ENCODE results near the gene P2RX1. TPM values are rescaled to one million over a fixed set of nuclear protein-coding genes. Genes with fewer than 3 reads are reported as not detected.

The P2RX1 gene
- total RNA-seq, 1 donor from 2014 or later, result not detected

DNA sequence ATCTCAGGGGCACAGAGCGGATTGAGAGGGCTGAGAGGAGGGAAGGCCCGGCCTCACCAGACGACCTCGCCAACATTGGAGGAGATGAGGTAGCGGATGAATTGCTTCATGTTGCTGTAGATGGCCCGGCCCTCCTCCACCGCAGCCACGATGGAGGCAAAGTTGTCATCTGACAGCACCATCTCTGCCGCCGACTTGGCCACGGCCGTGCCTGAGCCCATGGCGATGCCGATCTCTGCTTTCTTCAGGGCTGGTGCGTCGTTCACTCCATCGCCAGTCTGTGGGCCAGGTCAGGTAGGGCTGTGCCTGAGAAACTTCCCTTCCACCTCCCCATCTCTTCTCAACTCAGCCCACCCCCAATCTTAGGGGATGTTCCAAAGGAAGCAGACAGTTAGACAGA, 21.1 kb upstream of the P2RX1 start:
- no peaks in the 10 kb centered on the region for H3K9me3 Mint-ChIP-seq (ENCODE audit: unreplicated experiment)
- DNase-seq (ENCODE audit: low spot score), result no peak
- no peak overlapping the region for H3K4me3 Mint-ChIP-seq (ENCODE audit: unreplicated experiment)
- H3K27ac Mint-ChIP-seq (ENCODE audit: unreplicated experiment), result no peak overlapping the region
- peaks cover 6% of the 10 kb centered on the region for H3K27me3 Mint-ChIP-seq (ENCODE audit: unreplicated experiment)
- TF ChIP-seq, protein P1, sequence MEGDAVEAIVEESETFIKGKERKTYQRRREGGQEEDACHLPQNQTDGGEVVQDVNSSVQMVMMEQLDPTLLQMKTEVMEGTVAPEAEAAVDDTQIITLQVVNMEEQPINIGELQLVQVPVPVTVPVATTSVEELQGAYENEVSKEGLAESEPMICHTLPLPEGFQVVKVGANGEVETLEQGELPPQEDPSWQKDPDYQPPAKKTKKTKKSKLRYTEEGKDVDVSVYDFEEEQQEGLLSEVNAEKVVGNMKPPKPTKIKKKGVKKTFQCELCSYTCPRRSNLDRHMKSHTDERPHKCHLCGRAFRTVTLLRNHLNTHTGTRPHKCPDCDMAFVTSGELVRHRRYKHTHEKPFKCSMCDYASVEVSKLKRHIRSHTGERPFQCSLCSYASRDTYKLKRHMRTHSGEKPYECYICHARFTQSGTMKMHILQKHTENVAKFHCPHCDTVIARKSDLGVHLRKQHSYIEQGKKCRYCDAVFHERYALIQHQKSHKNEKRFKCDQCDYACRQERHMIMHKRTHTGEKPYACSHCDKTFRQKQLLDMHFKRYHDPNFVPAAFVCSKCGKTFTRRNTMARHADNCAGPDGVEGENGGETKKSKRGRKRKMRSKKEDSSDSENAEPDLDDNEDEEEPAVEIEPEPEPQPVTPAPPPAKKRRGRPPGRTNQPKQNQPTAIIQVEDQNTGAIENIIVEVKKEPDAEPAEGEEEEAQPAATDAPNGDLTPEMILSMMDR (IDR thresholded peaks at IDR 0.05; ENCODE audit: unreplicated experiment), result no peak
- H3K36me3 Mint-ChIP-seq (ENCODE audit: low read depth, unreplicated experiment), result peaks cover 29% of the 10 kb centered on the region
- no peaks in the 10 kb centered on the region for H3K4me1 Mint-ChIP-seq (ENCODE audit: unreplicated experiment)

DNA sequence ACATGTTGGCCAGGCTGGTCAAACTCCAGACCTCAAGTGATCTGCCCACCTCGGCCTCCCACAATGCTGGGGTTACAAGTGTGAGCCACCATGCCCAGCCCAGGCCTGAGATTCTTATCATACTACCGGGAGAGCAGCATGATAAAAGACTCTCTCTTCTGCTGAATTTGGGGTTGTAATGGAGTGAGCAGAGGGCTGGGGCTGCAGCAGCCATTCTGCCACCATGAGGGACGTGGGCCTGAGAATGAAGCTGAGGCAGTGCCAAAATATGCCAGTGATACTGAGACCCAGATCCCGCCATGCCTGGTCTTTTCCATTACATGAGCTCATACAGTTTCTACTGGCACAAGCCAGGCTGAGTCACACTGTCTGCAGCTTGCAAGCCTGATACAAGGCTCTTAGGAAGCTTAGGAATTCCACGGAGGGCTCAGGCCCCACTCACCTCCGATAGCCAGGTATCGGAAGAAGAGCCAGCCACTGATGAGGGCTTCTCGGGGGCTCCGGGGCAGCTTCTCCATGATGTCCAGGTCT, 19.6 kb upstream of the P2RX1 start:
- no peaks in the 10 kb centered on the region for H3K4me1 Mint-ChIP-seq (ENCODE audit: unreplicated experiment)
- TF ChIP-seq, protein P1 (IDR thresholded peaks at IDR 0.05; ENCODE audit: unreplicated experiment), result no peak

DNA sequence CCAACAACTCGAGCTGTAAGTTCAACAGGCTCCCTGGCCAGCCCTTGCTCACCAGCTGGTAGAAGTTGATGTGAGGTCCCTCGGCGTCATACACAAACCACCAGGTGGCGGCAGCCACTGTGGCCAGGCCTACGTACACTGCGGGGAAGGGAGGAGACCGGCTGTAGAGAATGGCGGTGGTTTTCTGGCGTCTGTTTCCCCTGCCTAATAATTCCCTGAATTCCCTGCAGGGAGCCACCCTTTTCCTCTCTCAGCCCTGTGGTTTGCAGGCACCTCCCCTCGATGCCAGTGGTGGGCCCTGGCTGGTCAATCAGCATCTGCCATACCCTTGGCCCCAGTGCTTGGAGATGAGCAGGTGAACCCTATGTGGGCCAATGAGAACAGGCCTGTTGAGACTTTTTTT, 18.9 kb upstream of the P2RX1 start:
- Mint-ChIP-seq H3K4me3 (ENCODE audit: unreplicated experiment) (no peak overlapping the region), H3K36me3 (ENCODE audit: low read depth, unreplicated experiment) (peaks cover 34% of the 10 kb centered on the region), H3K4me1 (ENCODE audit: unreplicated experiment) (no peaks in the 10 kb centered on the region), H3K9me3 (ENCODE audit: unreplicated experiment) (no peaks in the 10 kb centered on the region), H3K27me3 (ENCODE audit: unreplicated experiment) (peaks cover 8% of the 10 kb centered on the region), H3K27ac (ENCODE audit: unreplicated experiment) (no peak overlapping the region)
- peak; percentile 78 for DNase-seq (ENCODE audit: low spot score)
- TF ChIP-seq, protein P1 (IDR thresholded peaks at IDR 0.05; ENCODE audit: unreplicated experiment), result peak; percentile 53

More for the DNA sequence above, 19.6 kb upstream of the P2RX1 start:
- DNase-seq (ENCODE audit: low spot score), result no peak
- H3K27me3 Mint-ChIP-seq (ENCODE audit: unreplicated experiment), result peaks cover 8% of the 10 kb centered on the region
- no peak overlapping the region for H3K27ac Mint-ChIP-seq (ENCODE audit: unreplicated experiment)
- H3K36me3 Mint-ChIP-seq (ENCODE audit: low read depth, unreplicated experiment), result peaks cover 35% of the 10 kb centered on the region
- H3K9me3 Mint-ChIP-seq (ENCODE audit: unreplicated experiment), result no peaks in the 10 kb centered on the region
- no peak overlapping the region for H3K4me3 Mint-ChIP-seq (ENCODE audit: unreplicated experiment)

DNA sequence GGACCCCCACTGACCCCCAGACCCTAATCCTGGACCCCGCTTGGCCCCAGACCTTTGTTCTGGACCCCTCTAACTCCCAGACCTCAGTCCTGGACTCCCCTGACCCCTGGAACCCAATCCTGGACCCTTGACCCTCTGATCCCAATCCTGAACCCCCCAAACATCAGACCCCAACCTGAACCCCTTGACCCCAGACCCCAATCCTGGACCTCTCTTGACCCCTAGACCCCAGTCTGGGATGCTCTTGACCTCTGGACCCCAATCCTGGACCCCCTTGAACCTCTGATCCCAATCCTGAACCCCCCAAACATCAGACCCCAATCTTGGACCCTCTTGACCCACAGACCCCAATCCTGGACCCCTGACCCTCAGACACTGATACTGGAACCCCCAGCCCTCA, 13.5 kb upstream of the P2RX1 start:
- H3K36me3 Mint-ChIP-seq (ENCODE audit: low read depth, unreplicated experiment), result peaks cover 14% of the 10 kb centered on the region
- peaks cover 11% of the 10 kb centered on the region for H3K27me3 Mint-ChIP-seq (ENCODE audit: unreplicated experiment)
- TF ChIP-seq, protein P1 (IDR thresholded peaks at IDR 0.05; ENCODE audit: unreplicated experiment), result no peak
- H3K9me3 Mint-ChIP-seq (ENCODE audit: unreplicated experiment), result no peaks in the 10 kb centered on the region
- H3K4me1 Mint-ChIP-seq (ENCODE audit: unreplicated experiment), result no peaks in the 10 kb centered on the region
- H3K27ac Mint-ChIP-seq (ENCODE audit: unreplicated experiment), result no peak overlapping the region
- no peak overlapping the region for H3K4me3 Mint-ChIP-seq (ENCODE audit: unreplicated experiment)
- no peak for DNase-seq (ENCODE audit: low spot score)

DNA sequence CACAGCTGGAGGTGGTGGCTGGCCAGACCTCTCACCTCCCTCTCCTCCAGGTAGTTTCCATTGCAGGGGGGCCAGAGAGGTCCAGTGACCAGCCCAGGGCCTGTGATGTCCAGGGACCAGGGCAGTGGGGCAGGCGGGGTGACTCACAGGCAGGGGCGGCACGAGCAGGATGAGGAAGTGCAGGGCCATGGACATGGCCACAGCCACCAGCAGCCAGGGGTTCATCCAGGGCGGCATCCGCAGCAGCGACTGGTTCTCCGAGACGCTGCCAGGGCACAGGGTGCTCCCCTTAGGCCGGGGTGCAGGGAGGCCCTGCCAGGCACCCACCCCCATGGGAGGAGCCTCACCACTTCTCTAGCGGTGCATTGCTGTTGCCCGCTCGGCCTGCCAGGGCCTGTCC, 12.9 kb upstream of the P2RX1 start:
- Mint-ChIP-seq H3K27ac (ENCODE audit: unreplicated experiment) (no peak overlapping the region), H3K4me1 (ENCODE audit: unreplicated experiment) (no peaks in the 10 kb centered on the region)
- no peak for DNase-seq (ENCODE audit: low spot score)

More for the DNA sequence above, 12.9 kb upstream of the P2RX1 start:
- H3K36me3 Mint-ChIP-seq (ENCODE audit: low read depth, unreplicated experiment), result peaks cover 14% of the 10 kb centered on the region
- no peaks in the 10 kb centered on the region for H3K9me3 Mint-ChIP-seq (ENCODE audit: unreplicated experiment)
- peaks cover 11% of the 10 kb centered on the region for H3K27me3 Mint-ChIP-seq (ENCODE audit: unreplicated experiment)
- TF ChIP-seq, protein P1 (IDR thresholded peaks at IDR 0.05; ENCODE audit: unreplicated experiment), result no peak
- H3K4me3 Mint-ChIP-seq (ENCODE audit: unreplicated experiment), result no peak overlapping the region

All from endothelial cell (in vitro differentiated cells).